T-helper 2 cell treated with Interferon-gamma antibody and Interleukin-4, amounts not matched to agents 5 μg/mL and 100 μg/mL, for 36 hours (primary cell): ENCODE data around the gene VPS13D.

Source experiments
- DNase-seq: peaks from one replicate; pipeline ENCODE4 v3.0.0; 2021; ENCODE audit warnings: low spot score
- H3K27ac Mint-ChIP-seq: one replicate; pipeline ENCODE4 v1.8.0; 2021; ENCODE audit warnings: mild to moderate bottlenecking, mixed read lengths
- H3K27me3 Mint-ChIP-seq: one replicate; pipeline ENCODE4 v1.8.0; 2021; ENCODE audit warnings: low read depth, mixed read lengths
- H3K36me3 Mint-ChIP-seq: one replicate; pipeline ENCODE4 v1.8.0; 2021; ENCODE audit warnings: low read depth, mixed read lengths
- H3K4me1 Mint-ChIP-seq: one replicate; pipeline ENCODE4 v1.8.0; 2021; ENCODE audit warnings: low read depth, mixed read lengths
- H3K4me3 Mint-ChIP-seq: one replicate; pipeline ENCODE4 v1.8.0; 2022; ENCODE audit warnings: mild to moderate bottlenecking, moderate library complexity, mixed read lengths
- H3K9me3 Mint-ChIP-seq: one replicate; pipeline ENCODE4 v1.8.0; 2021; ENCODE audit warnings: mixed read lengths

VPS13D gene

GRCh38 chr1:12348113-12348512, 118.3 kb downstream of the VPS13D start:
- DNase-seq = no peak
- H3K4me1 Mint-ChIP-seq = peaks cover 29% of the 10 kb centered on the region
- H3K27me3 Mint-ChIP-seq = no peaks in the 10 kb centered on the region
- no peak overlapping the region for H3K4me3 Mint-ChIP-seq
- H3K36me3 Mint-ChIP-seq = peaks cover 72% of the 10 kb centered on the region
- H3K27ac Mint-ChIP-seq = no peak overlapping the region
- peaks cover 18% of the 10 kb centered on the region for H3K9me3 Mint-ChIP-seq

- Mint-ChIP-seq H3K9me3 (peaks cover 18% of the 10 kb centered on the region), H3K36me3 (peaks cover 70% of the 10 kb centered on the region), H3K27ac (no peak overlapping the region), H3K27me3 (no peaks in the 10 kb centered on the region), H3K4me1 (peaks cover 7% of the 10 kb centered on the region), H3K4me3 (no peak overlapping the region)
- DNase-seq = no peak
Measured at GRCh38 chr1:12353981-12354380, 124.2 kb downstream of the VPS13D start.

GRCh38 chr1:12356004-12356890, 126.4 kb downstream of the VPS13D start:
- DNase-seq = no peak
- Mint-ChIP-seq H3K9me3 (no peaks in the 10 kb centered on the region), H3K27ac (no peak overlapping the region), H3K4me3 (no peak overlapping the region), H3K36me3 (peaks cover 59% of the 10 kb centered on the region), H3K4me1 (peaks cover 18% of the 10 kb centered on the region), H3K27me3 (no peaks in the 10 kb centered on the region)

GRCh38 chr1:12358499-12358898, 128.7 kb downstream of the VPS13D start:
- peaks cover 62% of the 10 kb centered on the region for H3K36me3 Mint-ChIP-seq

GRCh38 chr1:12359359-12360133, 129.7 kb downstream of the VPS13D start:
- Mint-ChIP-seq H3K9me3 (no peaks in the 10 kb centered on the region), H3K36me3 (peaks cover 66% of the 10 kb centered on the region), H3K4me3 (peak overlapping the region; percentile 45), H3K27me3 (no peaks in the 10 kb centered on the region), H3K27ac (peak overlapping the region; percentile 51), H3K4me1 (peaks cover 18% of the 10 kb centered on the region)
- DNase-seq = no peak

More at GRCh38 chr1:12358499-12358898, 128.7 kb downstream of the VPS13D start:
- no peak overlapping the region for H3K27ac Mint-ChIP-seq
- DNase-seq = no peak
- H3K27me3 Mint-ChIP-seq = no peaks in the 10 kb centered on the region
- H3K4me1 Mint-ChIP-seq = peaks cover 18% of the 10 kb centered on the region
- H3K9me3 Mint-ChIP-seq = no peaks in the 10 kb centered on the region
- H3K4me3 Mint-ChIP-seq = no peak overlapping the region

GRCh38 chr1:12368646-12369045, 138.8 kb downstream of the VPS13D start:
- no peak overlapping the region for H3K4me3 Mint-ChIP-seq
- no peak for DNase-seq
- H3K9me3 Mint-ChIP-seq = no peaks in the 10 kb centered on the region
- H3K27me3 Mint-ChIP-seq = no peaks in the 10 kb centered on the region
- peaks cover 47% of the 10 kb centered on the region for H3K36me3 Mint-ChIP-seq
- H3K4me1 Mint-ChIP-seq = peaks cover 2% of the 10 kb centered on the region
- no peak overlapping the region for H3K27ac Mint-ChIP-seq

GRCh38 chr1:12369258-12369657, 139.4 kb downstream of the VPS13D start:
- peaks cover 49% of the 10 kb centered on the region for H3K36me3 Mint-ChIP-seq

GRCh38 chr1:12370333-12370975, 140.6 kb downstream of the VPS13D start:
- no peaks in the 10 kb centered on the region for H3K27me3 Mint-ChIP-seq
- peaks cover 2% of the 10 kb centered on the region for H3K4me1 Mint-ChIP-seq
- DNase-seq = no peak
- peaks cover 45% of the 10 kb centered on the region for H3K36me3 Mint-ChIP-seq
- H3K4me3 Mint-ChIP-seq = no peak overlapping the region
- H3K27ac Mint-ChIP-seq = no peak overlapping the region
- no peaks in the 10 kb centered on the region for H3K9me3 Mint-ChIP-seq

More at GRCh38 chr1:12369258-12369657, 139.4 kb downstream of the VPS13D start:
- Mint-ChIP-seq H3K4me3 (no peak overlapping the region), H3K27ac (no peak overlapping the region), H3K27me3 (no peaks in the 10 kb centered on the region), H3K9me3 (no peaks in the 10 kb centered on the region), H3K4me1 (peaks cover 2% of the 10 kb centered on the region)
- DNase-seq = no peak

- DNase-seq = no peak
- Mint-ChIP-seq H3K36me3 (peaks cover 45% of the 10 kb centered on the region), H3K4me1 (peaks cover 4% of the 10 kb centered on the region), H3K27ac (no peak overlapping the region), H3K27me3 (no peaks in the 10 kb centered on the region), H3K4me3 (no peak overlapping the region), H3K9me3 (no peaks in the 10 kb centered on the region)
Measured at GRCh38 chr1:12371053-12371452, 141.2 kb downstream of the VPS13D start.

- Mint-ChIP-seq H3K36me3 (peaks cover 46% of the 10 kb centered on the region), H3K27ac (no peak overlapping the region)
Measured at GRCh38 chr1:12372180-12372579, 142.3 kb downstream of the VPS13D start.

GRCh38 chr1:12372761-12373160, 142.9 kb downstream of the VPS13D start:
- H3K4me1 Mint-ChIP-seq = peaks cover 7% of the 10 kb centered on the region
- no peaks in the 10 kb centered on the region for H3K9me3 Mint-ChIP-seq
- no peaks in the 10 kb centered on the region for H3K27me3 Mint-ChIP-seq
- no peak for DNase-seq
- no peak overlapping the region for H3K4me3 Mint-ChIP-seq
- peaks cover 47% of the 10 kb centered on the region for H3K36me3 Mint-ChIP-seq
- no peak overlapping the region for H3K27ac Mint-ChIP-seq

More at GRCh38 chr1:12372180-12372579, 142.3 kb downstream of the VPS13D start:
- Mint-ChIP-seq H3K4me3 (no peak overlapping the region), H3K27me3 (no peaks in the 10 kb centered on the region), H3K9me3 (no peaks in the 10 kb centered on the region), H3K4me1 (peaks cover 7% of the 10 kb centered on the region)
- no peak for DNase-seq

GRCh38 chr1:12375133-12375829, 145.5 kb downstream of the VPS13D start:
- Mint-ChIP-seq H3K27me3 (no peaks in the 10 kb centered on the region), H3K36me3 (peaks cover 43% of the 10 kb centered on the region), H3K4me1 (peaks cover 7% of the 10 kb centered on the region), H3K9me3 (no peaks in the 10 kb centered on the region), H3K4me3 (no peak overlapping the region), H3K27ac (no peak overlapping the region)
- DNase-seq = no peak

- DNase-seq = no peak
- Mint-ChIP-seq H3K4me3 (no peak overlapping the region), H3K27me3 (no peaks in the 10 kb centered on the region), H3K36me3 (peaks cover 43% of the 10 kb centered on the region), H3K27ac (no peak overlapping the region), H3K9me3 (no peaks in the 10 kb centered on the region), H3K4me1 (peaks cover 7% of the 10 kb centered on the region)
Measured at GRCh38 chr1:12376236-12377045, 146.6 kb downstream of the VPS13D start.
